Suppressor macrophage treated with lipopolysaccharide for 4 hours (primary cell): ENCODE data around the gene TNNI3.
"Not testable (repeated sequence)": the region's sequence is repeated elsewhere in the genome, so short reads cannot be mapped to it uniquely, and the experiment has no call there.

ENCODE experiments used
- DNase-seq: peaks from one replicate; pipeline ENCODE4 v3.0.0-alpha.2; 2020

The TNNI3 gene

DNA sequence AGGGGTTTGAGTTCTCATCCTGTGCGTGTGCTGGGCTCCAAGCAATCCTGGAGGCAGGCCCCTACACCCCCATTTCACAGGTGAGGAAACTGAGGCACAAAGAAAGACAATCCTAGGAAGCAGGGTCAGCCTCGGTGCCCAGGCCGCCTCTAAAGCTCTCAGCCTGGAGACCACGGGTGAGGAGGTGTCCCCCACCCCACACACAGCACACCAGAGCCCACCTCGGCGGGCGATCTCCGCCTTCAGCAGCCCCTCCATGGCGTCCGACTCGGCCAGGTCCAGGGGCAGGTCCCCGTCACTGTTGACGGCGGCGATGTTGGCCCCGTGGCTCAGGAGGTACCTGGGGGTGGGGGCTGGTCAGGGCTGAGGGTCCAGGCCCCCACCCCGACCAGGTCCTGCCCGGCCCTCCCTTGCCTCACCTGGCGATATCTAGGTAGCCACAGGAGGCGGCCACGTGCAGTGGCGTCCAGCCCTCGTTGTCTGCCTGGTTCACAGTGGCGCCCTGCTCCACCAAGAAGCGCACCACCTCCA, 45.2 kb downstream of the TNNI3 start:
- DNase-seq = no peak

GRCh38 chr19:55111238-55111831, 46.2 kb downstream of the TNNI3 start:
- no peak for DNase-seq

DNA sequence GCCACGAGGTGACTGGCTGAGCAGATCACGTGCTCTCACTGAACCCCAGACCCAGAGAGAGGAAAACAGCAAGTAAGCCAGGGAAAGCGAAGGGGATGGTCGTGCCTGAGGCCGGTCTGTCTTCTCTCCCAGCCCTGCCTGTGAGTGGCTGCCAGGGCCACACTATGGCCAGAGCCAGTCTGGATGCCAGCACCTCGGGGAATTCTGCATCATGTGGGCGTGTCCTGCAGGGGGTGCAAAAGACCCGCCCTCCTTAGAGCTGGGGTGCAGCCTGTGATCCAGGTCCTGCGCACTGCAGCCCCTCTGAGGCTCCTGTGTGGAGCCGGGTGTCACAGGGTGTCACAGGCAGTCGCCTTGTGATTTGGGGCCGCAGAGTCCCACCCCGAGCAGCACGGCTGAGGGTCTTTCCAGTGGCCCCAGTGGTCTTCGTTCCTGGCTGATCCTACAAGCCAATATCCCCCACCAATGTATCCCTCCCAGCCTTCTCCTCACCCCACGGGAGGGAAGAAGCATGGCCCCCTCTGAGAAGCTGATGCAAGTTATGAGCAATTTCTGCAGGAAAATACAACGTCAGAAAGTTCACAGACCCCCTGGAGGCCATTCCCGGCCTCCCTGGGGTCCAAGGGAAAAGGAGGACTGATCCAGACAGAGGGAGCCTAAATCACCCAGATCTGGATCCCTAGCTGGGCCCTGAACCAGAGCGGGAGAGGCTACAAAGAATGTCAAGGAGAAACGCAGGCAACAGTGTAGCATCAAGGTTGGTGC, 47.8 kb downstream of the TNNI3 start:
- no peak for DNase-seq

- DNase-seq = not testable (repeated sequence)
These were observed 50.3 kb downstream of the TNNI3 start for GRCh38 chr19:55107252-55107651.

- no peak for DNase-seq
These were observed 50.9 kb downstream of the TNNI3 start for GRCh38 chr19:55106591-55106990.

DNA sequence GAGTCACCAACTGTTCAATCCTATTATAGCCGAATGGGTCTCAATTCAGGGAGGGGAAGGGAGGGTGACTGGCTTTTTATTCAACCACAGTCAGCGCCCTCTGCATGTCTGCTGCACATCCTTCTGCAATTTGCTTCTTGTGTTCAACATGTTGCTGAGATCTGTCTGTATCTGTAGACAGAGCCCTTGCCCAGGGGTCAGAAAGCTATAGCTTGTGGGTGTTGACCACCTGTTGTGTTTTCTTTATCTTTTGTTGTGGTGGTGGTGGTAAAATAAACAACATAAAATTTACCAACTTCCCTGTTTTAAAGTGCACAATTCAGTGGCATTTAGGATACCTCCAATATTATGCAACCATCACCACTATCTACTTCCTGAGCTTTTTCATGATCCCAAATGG, 52.3 kb downstream of the TNNI3 start:
- no peak for DNase-seq

- DNase-seq = no peak
These were observed 54.3 kb downstream of the TNNI3 start for GRCh38 chr19:55103190-55103589.
